ENCODE results near the gene KIF13A.

DNA sequence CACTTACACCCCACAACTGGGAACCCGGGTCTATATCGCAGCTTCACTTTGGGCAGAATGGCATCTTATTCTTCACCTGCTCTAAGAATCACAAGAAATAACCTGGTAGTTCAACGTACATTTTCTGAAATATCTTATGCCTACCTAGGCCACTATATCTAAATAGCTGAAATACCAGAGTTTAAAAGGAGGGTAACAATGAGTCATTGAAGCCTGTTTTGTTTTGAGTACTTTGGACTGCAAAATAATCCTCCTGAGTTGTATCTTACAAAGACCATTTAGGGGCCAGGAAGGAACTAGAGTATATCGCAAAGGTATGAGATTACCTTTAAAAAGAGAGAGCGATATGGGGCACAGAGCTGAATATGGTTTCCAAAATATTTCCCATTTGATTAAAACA, 184.0 kb downstream of the KIF13A start:
- TF ChIP-seq, protein P1, sequence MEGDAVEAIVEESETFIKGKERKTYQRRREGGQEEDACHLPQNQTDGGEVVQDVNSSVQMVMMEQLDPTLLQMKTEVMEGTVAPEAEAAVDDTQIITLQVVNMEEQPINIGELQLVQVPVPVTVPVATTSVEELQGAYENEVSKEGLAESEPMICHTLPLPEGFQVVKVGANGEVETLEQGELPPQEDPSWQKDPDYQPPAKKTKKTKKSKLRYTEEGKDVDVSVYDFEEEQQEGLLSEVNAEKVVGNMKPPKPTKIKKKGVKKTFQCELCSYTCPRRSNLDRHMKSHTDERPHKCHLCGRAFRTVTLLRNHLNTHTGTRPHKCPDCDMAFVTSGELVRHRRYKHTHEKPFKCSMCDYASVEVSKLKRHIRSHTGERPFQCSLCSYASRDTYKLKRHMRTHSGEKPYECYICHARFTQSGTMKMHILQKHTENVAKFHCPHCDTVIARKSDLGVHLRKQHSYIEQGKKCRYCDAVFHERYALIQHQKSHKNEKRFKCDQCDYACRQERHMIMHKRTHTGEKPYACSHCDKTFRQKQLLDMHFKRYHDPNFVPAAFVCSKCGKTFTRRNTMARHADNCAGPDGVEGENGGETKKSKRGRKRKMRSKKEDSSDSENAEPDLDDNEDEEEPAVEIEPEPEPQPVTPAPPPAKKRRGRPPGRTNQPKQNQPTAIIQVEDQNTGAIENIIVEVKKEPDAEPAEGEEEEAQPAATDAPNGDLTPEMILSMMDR (IDR thresholded peaks at IDR 0.05; ENCODE audit: insufficient read depth, low read depth, low read length): no peak
- TF ChIP-seq EZH2 (IDR thresholded peaks at IDR 0.05; ENCODE audit: insufficient read depth, low read length): no peak
